NCI-H2196 (cell line): ENCODE measurements around the gene SLCO3A1.

ENCODE experiments used
- DNase-seq: peaks from one replicate; lab custom pipeline; 2025; ENCODE audit not compliant: unreplicated experiment; lab: John Stamatoyannopoulos, UW

Gene SLCO3A1

GRCh38 chr15:91997163-91997562 lies 143.7 kb downstream of the SLCO3A1 start:
- no peak for DNase-seq

DNA sequence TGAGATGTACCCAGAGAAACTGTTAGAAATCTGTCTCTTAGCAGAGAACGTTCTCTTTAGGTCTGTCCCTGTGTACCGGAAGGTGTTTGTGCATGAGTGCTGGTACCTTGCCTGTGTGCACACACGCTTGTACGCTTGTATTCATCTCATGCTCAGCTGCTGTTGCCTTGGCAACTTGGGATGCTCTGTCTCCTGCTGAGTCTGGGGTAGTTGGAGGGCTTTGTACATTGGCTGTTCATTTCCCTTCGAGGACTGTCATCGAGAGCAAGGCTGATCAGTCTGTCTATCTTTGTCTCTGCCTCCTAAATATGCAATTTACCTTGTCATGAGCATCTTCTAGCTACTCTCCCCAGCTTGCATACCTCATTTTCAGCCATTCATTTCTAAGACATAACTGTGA lies 147.2 kb downstream of the SLCO3A1 start:
- DNase-seq = no peak

DNA sequence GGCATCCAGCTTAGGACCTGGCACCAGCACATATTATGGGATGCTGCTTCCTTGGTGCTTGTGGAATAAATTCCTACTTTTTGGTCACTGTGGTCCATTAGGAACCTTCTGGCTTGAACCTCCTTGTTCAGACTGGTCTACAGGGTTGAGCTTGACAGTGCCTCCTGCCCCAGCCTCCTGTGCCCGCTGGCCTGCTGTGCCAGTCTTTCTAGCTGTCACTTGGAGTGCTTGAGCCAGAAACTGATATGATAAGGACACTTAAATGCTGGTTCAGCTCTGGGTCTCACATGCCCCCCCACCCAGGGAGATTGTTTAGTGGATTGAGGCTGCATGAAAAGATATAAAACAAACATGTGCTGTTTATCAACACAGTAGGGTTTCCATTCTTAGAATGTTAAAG lies 147.8 kb downstream of the SLCO3A1 start:
- peak; percentile 8 for DNase-seq

GRCh38 chr15:92002666-92003065 lies 149.2 kb downstream of the SLCO3A1 start:
- DNase-seq = no peak

DNA sequence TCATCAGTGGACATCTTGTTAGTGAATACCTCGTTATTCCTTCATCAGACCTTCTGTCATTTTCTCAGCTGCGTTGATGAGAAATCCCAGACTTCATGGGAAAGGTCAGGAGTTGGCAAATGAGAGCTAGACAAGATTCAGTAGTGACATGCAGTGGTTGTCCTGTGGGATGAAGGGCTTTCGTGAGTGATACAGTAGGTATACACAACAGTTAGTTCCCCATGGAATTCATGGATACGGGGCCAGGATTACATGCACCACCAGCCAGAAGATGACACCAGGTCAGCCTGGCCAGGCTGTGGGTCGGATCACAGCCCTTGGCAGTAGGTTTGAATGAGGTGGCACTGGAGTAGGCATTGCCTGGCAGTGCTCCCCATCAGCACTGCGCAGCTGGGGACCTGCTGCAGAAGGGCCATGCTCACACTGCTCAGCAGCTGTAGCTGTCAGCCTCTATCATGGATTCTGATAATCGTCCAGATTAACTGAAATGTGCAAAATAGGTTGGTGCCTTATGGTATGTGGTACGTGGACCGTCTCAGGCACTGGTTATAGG lies 150.1 kb downstream of the SLCO3A1 start:
- DNase-seq = no peak

GRCh38 chr15:92005154-92005553 lies 151.6 kb downstream of the SLCO3A1 start:
- peak; percentile 10 for DNase-seq

GRCh38 chr15:92006186-92007028 lies 152.9 kb downstream of the SLCO3A1 start:
- no peak for DNase-seq

DNA sequence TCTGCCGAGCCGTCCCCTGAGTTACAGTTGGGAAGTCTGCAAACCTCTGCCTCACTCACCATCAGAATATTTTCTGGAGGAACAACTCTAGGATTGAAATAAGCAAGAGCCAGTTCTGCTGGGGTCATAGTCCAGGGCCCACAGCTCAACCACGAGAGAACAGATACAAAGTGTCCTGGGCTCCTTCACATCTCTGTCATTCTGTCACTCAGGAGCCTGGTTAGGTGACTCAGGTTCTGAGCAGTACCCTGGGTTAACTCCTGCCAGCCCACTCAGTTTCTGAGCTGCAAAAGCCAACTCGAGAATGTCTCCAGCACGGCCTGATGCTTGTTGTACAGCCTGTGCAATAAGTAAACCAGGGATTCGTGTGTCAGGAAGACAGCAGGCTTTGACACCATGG lies 155.7 kb downstream of the SLCO3A1 start:
- no peak for DNase-seq

DNA sequence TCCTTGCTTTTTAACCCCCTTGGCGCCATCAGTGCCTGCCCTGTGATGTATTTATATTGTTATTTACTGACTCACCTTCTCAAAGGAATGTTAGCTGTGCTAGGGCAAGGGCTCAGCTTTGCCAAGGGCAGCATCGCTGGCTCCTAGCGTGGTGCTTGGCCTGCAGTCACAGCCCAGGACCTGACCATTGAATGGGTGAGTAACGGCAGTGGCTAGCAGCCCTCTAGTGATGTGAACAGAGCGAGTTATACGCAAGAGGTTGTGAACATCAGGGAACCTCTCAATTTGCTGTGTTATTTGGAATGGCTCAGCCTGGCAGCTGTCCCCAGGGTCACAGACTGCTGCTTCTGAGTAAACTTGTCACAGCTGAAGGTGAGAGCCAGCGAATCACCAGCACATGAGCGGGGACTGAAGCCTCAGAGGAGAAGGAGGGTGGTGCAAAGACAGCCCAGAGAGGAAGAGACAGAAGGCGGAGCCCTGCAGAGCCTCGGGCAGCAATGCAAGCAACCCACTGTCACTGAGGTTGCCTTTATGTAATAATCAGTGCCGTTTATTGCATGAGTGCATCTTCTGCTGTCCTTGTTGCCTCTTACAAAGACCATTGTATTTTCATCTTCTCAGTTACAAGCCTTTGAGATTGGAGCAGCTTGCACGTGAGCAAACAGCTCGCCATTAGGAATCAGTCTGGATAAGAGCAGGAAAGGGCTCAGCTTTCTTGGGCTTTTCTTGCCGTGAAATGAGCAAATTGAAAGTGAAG lies 158.3 kb downstream of the SLCO3A1 start:
- no peak for DNase-seq

- no peak for DNase-seq
Measured at GRCh38 chr15:92012368-92012629, 158.8 kb downstream of the SLCO3A1 start.

DNA sequence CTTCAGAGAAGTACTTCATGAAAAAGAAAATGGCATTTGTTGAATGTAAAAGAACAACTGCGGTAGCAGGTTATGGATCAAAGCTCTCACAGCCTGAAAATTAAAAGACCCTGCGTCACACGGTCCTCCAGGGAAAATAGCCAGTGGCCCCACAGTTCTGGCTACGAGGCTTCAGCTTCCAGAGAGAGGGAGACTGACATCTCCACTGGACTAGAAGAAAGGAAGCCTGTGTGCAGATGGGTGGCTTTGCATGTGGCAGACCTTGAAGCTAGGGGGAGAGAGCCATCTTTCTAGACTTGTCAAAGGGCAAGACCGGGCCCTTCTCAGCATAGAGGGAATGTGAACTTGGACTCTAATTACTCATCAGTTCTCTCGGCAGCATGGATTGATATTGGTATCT lies 159.4 kb downstream of the SLCO3A1 start:
- DNase-seq = no peak

GRCh38 chr15:92014281-92015030 lies 160.9 kb downstream of the SLCO3A1 start:
- DNase-seq = no peak

DNA sequence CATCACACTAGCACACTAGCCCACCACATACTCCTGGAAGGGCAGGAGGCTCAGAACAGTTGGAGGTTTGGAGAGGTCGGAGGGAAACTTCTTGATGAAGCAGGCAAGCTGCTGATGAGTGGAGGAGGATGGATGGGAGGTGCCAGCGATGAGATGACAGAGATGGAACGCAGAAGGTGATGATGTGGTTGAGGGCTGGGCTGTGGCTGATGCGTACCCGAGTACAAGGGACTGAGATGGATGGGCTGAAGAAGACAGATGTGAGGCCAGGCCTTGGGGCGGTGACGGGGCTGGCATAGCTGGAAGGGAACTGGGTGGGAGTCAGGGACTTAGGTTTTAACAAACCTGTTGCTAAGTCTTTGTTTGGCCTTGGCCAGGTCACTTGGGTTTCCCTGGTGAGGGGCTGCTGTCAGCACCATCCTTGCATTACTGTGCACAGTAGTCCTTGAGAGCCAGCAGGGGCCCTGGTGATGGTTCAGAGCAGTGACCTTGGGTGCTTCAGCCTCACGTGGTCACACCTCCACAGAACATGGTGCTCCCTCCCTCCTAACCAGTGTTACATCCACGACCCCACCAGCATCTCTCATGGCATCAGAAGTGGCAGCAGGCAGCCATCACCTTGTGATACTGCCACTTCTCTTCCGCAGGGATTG lies 164.5 kb downstream of the SLCO3A1 start:
- no peak for DNase-seq

DNA sequence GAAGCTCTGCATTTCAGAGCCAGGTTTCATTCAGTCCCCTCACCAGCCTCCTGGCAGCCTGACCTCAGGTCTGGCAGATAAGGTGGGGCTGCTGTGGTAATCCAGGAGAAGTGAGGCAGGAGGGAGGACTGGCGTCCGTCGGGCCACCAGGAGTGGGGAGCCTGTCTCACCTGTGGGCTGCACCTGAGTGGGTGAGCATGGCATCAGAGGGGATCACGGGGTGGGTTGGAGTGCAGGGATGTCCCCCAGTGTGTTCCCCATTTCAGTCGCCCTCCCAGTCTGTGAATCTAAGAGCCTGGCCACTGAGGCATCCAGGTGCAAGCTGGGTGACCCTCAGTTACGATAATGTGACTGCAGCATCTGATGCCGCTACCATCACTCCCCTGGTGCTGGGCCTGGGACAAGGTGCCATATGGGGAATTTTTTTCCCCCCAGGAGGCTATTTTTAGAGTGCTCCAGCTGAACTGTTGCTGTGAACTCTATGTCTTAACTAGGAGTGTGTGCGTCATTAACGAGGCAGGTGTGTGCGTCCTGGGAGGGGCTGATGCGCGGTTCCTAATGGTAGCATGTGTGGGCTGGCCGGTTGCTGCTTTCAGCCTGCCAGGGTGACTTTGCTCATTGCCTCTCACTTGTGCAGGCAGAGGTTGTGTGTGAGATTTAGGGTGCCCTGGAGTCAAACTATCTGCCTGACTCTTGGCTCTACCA lies 165.2 kb downstream of the SLCO3A1 start:
- DNase-seq = no peak

DNA sequence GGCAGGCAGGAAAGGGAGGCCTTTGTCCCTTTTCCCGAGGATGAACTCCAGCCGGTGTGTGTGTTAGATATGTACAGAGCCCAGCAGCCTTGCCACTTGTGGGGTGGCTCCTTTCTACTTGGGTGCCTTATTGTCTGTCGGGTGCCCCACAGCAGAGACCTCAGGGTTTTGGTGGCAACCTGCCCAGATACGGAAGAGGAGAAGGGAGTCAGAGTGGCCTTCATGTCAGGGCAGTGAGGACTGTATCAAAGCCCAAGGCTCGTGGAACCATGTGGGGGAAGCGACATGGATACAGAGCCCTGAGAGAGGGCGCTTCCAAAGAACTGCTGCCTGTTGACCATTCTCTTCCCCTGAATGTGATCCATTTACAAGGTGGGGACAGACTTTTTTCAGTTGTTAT lies 166.2 kb downstream of the SLCO3A1 start:
- no peak for DNase-seq

DNA sequence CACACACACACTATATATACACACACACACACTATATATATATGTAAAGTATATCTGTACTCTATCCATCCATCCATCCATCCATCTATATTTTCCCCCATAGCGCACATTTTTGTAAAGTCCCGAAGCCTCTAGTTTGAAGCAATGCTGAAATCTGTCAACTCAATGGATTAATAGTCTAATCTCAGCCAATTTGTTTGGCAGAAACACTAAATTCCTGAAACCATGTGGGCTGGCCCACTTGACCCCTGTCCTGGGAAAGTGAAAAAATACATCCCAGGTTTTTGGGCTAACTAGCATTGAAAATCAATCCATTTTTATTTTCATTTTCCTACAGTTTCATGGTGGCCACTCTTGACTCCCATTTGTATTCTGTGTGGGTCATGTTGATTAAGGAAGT lies 166.7 kb downstream of the SLCO3A1 start:
- no peak for DNase-seq

GRCh38 chr15:92020804-92021203 lies 167.3 kb downstream of the SLCO3A1 start:
- DNase-seq = no peak

GRCh38 chr15:92021792-92022191 lies 168.3 kb downstream of the SLCO3A1 start:
- peak; percentile 1 for DNase-seq

- no peak for DNase-seq
Measured at GRCh38 chr15:92023965-92024364, 170.5 kb downstream of the SLCO3A1 start.

DNA sequence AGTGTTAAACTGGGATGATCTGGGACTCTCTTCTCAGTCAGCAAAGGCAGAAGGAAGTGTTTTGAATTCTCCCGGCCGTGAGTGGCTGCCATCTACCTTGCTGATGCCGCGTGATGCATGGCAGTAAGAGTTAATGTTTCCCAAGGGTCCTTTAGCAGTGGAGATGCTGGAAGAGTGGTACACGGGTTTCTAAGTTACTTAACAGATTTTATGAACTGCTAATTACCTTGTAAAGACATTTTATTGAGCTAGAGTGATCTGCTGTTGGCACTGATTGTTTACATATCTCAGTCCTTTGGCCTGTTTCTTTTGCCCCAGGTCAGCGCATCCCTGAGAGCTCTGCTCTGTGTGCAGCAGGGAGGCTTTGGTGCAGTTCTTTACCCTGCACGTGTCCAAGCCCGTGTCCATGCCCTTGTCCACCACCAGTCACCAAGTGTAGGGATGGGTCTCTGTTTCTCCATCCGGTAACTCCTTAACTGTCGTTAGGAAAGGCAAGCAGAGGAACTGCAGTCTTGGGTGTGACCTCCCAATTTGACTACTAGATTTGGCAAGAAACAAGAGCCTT lies 172.3 kb downstream of the SLCO3A1 start:
- DNase-seq = no peak
